Neural progenitor cell (in vitro differentiated cells): ENCODE measurements around the gene MPZL3. TPM values are rescaled to one million over a fixed set of nuclear protein-coding genes. Genes with fewer than 3 reads are reported as not detected.

Experiments used
- DNase-seq: peaks from one replicate; pipeline ENCODE4 v3.0.0-alpha.2; 2016; ENCODE audit warnings: low spot score
- H2AFZ ChIP-seq: fragments of 200-600 bp; sonication (generic); replicated peaks from 2 replicates; pipeline ENCODE4 v1.6.1; 2016; ENCODE audit warnings: antibody characterized with exemption
- H3F3A ChIP-seq: fragments of 200-600 bp; sonication (generic); 2 replicates; pipeline ENCODE4 v1.6.1; 2016; ENCODE audit warnings: antibody characterized with exemption, low read depth
- H3K27ac ChIP-seq: fragments of 200-600 bp; sonication (generic); 2 replicates; pipeline ENCODE4 v1.5.1; 2016; ENCODE audit warnings: mild to moderate bottlenecking
- H3K27me3 ChIP-seq: fragments of 200-600 bp; sonication (generic); 2 replicates; pipeline ENCODE4 v1.6.1; 2016; ENCODE audit warnings: mild to moderate bottlenecking, moderate library complexity
- H3K36me3 ChIP-seq: fragments of 200-600 bp; sonication (generic); 2 replicates; pipeline ENCODE4 v1.5.1; 2016
- H3K4me1 ChIP-seq: fragments of 200-600 bp; sonication (generic); 2 replicates; pipeline ENCODE4 v1.6.1; 2016; ENCODE audit warnings: mixed run types
- H3K4me2 ChIP-seq: fragments of 200-600 bp; sonication (generic); 2 replicates; pipeline ENCODE4 v1.6.1; 2016
- H3K4me3 ChIP-seq: fragments of 200-600 bp; sonication (generic); 2 replicates; pipeline ENCODE4 v1.5.1; 2016
- H3K79me2 ChIP-seq: fragments of 200-600 bp; sonication (generic); 2 replicates; pipeline ENCODE4 v1.6.1; 2016; ENCODE audit warnings: low read depth
- H3K9ac ChIP-seq: fragments of 200-600 bp; sonication (generic); 2 replicates; pipeline ENCODE4 v1.6.1; 2016
- H3K9me3 ChIP-seq: fragments of 200-600 bp; sonication (generic); 2 replicates; pipeline ENCODE4 v1.5.1; 2016; ENCODE audit warnings: low read depth
- H4K20me1 ChIP-seq: fragments of 200-600 bp; sonication (generic); 2 replicates; pipeline ENCODE4 v1.6.1; 2016; ENCODE audit warnings: low read depth
- H3K27ac Mint-ChIP-seq: 3 replicates; pipeline ENCODE4 v1.8.0; 2021; ENCODE audit warnings: mixed read lengths
- H3K27me3 Mint-ChIP-seq: 2 replicates; pipeline ENCODE4 v1.8.0; 2022; ENCODE audit warnings: low read depth, mild to moderate bottlenecking, inconsistent platforms, moderate library complexity, mixed read lengths; ENCODE audit not compliant: insufficient read depth
- H3K36me3 Mint-ChIP-seq: 3 replicates; pipeline ENCODE4 v1.8.0; 2021; ENCODE audit warnings: mixed read lengths
- H3K4me1 Mint-ChIP-seq: 3 replicates; pipeline ENCODE4 v1.8.0; 2021; ENCODE audit warnings: mixed read lengths
- H3K4me3 Mint-ChIP-seq: 3 replicates; pipeline ENCODE4 v1.8.0; 2021; ENCODE audit warnings: mild to moderate bottlenecking, moderate library complexity, mixed read lengths
- H3K9me3 Mint-ChIP-seq: 3 replicates; pipeline ENCODE4 v1.8.0; 2020; ENCODE audit warnings: mixed read lengths
- EZH2 ChIP-seq: fragments of 200-600 bp; sonication (generic); IDR thresholded peaks from 2 replicates; pipeline ENCODE4 v1.6.1; 2017; ENCODE audit warnings: antibody characterized with exemption, mild to moderate bottlenecking, moderate library complexity
- EZH2phosphoT487 ChIP-seq: fragments of 200-600 bp; sonication (generic); IDR thresholded peaks from 2 replicates; pipeline ENCODE4 v1.6.1; 2017; ENCODE audit warnings: antibody characterized with exemption
- small RNA-seq: library from RNA; depleted of rRNA; stranded (forward); fragments of <200 nt; gene quantifications from one replicate; pipeline ENCODE3, GENCODE V24; 2015
- total RNA-seq: library from RNA; depleted of rRNA; stranded (reverse); fragments of >200 nt; gene quantifications from 2 replicates; pipeline ENCODE4 v1.2.3, GENCODE V29; 2015; ENCODE audit warnings: low replicate concordance
- TF ChIP-seq, protein P1 (sequence below): fragments of 200-600 bp; sonication (generic); IDR thresholded peaks from 2 replicates; pipeline ENCODE4 v1.5.1; 2017; ENCODE audit warnings: antibody characterized with exemption, mild to moderate bottlenecking

The MPZL3 gene
- total RNA-seq, 1 donor from 2014 or later = 5.7 TPM

DNA sequence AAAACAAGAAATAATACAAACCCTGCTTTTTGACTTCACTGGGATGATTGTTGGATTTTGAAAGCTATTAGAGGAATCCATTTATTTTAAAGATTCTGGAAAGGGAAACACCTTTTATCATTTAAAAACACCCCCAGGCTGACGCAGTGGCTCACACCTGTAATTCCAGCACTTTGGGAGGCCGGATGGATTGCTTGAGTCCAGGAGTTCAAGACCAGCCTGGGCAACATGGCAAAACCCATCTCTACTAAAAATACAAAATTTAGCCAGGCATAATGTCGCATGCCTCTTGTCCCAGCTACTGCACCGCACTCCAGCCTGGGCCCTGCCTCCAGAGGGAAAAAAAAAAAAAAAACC, 75.4 kb downstream of the MPZL3 start:
- H3K36me3 ChIP-seq = no peaks in the 10 kb centered on the region
- H3K9me3 Mint-ChIP-seq = no peaks in the 10 kb centered on the region
- H3K4me3 ChIP-seq = peak overlapping the region; percentile 81
- no peak overlapping the region for H3K27ac ChIP-seq
- TF ChIP-seq, protein P1, sequence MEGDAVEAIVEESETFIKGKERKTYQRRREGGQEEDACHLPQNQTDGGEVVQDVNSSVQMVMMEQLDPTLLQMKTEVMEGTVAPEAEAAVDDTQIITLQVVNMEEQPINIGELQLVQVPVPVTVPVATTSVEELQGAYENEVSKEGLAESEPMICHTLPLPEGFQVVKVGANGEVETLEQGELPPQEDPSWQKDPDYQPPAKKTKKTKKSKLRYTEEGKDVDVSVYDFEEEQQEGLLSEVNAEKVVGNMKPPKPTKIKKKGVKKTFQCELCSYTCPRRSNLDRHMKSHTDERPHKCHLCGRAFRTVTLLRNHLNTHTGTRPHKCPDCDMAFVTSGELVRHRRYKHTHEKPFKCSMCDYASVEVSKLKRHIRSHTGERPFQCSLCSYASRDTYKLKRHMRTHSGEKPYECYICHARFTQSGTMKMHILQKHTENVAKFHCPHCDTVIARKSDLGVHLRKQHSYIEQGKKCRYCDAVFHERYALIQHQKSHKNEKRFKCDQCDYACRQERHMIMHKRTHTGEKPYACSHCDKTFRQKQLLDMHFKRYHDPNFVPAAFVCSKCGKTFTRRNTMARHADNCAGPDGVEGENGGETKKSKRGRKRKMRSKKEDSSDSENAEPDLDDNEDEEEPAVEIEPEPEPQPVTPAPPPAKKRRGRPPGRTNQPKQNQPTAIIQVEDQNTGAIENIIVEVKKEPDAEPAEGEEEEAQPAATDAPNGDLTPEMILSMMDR = no peak
- TF ChIP-seq EZH2phosphoT487 = no peak
- no peak for TF ChIP-seq EZH2
- H3K79me2 ChIP-seq = no peaks in the 10 kb centered on the region
- no peak for DNase-seq
- no peaks in the 10 kb centered on the region for H4K20me1 ChIP-seq
- H3K27me3 Mint-ChIP-seq = peaks cover 21% of the 10 kb centered on the region
- peaks cover 41% of the 10 kb centered on the region for H3K4me1 Mint-ChIP-seq
- no peak overlapping the region for H3K9ac ChIP-seq
- H3K4me1 ChIP-seq = peaks cover 27% of the 10 kb centered on the region
- no peak overlapping the region for H3K27ac Mint-ChIP-seq
- H3K27me3 ChIP-seq = peaks cover 46% of the 10 kb centered on the region
- peaks cover 20% of the 10 kb centered on the region for H3F3A ChIP-seq
- peak overlapping the region; percentile 92 for H3K4me2 ChIP-seq
- H3K36me3 Mint-ChIP-seq = no peaks in the 10 kb centered on the region
- H2AFZ ChIP-seq = peak overlapping the region; percentile 100
- H3K4me3 Mint-ChIP-seq = peak overlapping the region; percentile 83
- no peaks in the 10 kb centered on the region for H3K9me3 ChIP-seq

Small RNA genes lying within 50 kb of the gene (small RNA-seq; reads per million reads assigned to genes)
- gene HSPE1P18 = not detected

Other genes starting within 250 kb of the MPZL3 start
- gene TMPRSS4, start 175.3 kb downstream of the MPZL3 start, total RNA-seq = not detected in 2 replicates
- gene SMIM35, start 165.4 kb downstream of the MPZL3 start, total RNA-seq = not detected in 2 replicates
- 3.6 and 7.1 TPM in 2 replicates for gene SCN4B, start 99.5 kb downstream of the MPZL3 start, total RNA-seq
- 0.15 and 0.37 TPM in 2 replicates for gene SCN2B, start 75.7 kb downstream of the MPZL3 start, total RNA-seq
- 0.09 TPM in 1 of 2 replicates, not detected in the other for gene JAML, start 27.4 kb downstream of the MPZL3 start, total RNA-seq
- 1.9 and 2.3 TPM in 2 replicates for gene MPZL2, start 11.9 kb upstream of the MPZL3 start, total RNA-seq
- not detected in 2 replicates for gene CD3E, start 52.4 kb upstream of the MPZL3 start, total RNA-seq
- not detected in 2 replicates for gene CD3D, start 90.3 kb upstream of the MPZL3 start, total RNA-seq
- gene CD3G, start 92.0 kb upstream of the MPZL3 start, total RNA-seq = not detected in 2 replicates
- gene UBE4A, start 107.2 kb upstream of the MPZL3 start, total RNA-seq = 36.1 and 45.0 TPM in 2 replicates
- 42.6 and 113 TPM in 2 replicates for gene ATP5MG, start 149.2 kb upstream of the MPZL3 start, total RNA-seq
- gene KMT2A, start 184.1 kb upstream of the MPZL3 start, total RNA-seq = 63.6 and 73.8 TPM in 2 replicates